Measurements from ENCODE around the gene CCDC54.

Gene CCDC54

DNA sequence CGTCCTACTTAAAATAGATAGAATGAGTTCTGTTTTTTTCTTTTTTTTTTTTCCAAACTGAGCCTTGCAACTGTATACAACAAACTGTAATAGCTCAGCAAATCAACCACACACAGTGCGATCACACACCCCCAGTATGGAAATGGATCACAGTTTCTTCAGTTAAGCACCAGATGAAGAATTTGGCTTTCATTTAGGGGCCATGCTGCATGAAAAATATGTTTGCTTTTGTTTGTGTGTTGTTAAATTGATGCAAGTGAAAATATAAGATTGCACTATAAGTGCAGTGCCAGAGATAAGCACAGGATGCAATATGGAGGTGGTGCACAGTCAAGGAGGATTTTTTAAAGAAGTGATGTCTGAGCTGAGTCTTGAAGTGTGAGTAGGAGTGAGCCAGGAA is 17.8 kb downstream of the CCDC54 start:
- no peak for DNase-seq

- DNase-seq = no peak
Observed at GRCh38 chr3:107401301-107401700, 24.1 kb downstream of the CCDC54 start.

GRCh38 chr3:107402214-107402613 is 25.0 kb downstream of the CCDC54 start:
- DNase-seq = no peak

- no peak for DNase-seq
Observed at GRCh38 chr3:107404727-107405469, 27.7 kb downstream of the CCDC54 start.

GRCh38 chr3:107407355-107407754 is 30.1 kb downstream of the CCDC54 start:
- DNase-seq = no peak

- no peak for DNase-seq
Observed at GRCh38 chr3:107408513-107408912, 31.3 kb downstream of the CCDC54 start.

DNA sequence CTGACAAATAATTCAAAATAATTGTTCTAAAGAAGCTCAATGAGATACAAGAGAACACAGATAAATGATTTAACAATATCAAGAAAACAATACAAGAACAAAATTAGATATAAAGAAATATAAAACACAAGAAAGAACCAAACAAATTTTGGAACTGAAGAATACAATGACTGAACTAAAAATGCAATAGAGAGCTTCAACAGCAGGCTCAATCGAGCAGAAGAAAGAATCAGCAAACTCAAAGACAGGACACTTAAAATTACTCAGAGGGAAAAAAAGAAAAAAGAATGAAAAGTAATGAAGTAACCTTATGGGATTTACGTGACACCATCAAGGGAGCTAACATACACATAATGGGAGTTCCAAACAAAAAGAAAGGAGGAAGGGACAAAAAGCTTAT is 32.1 kb downstream of the CCDC54 start:
- DNase-seq = no peak

GRCh38 chr3:107410606-107411005 is 33.4 kb downstream of the CCDC54 start:
- DNase-seq = no peak

DNA sequence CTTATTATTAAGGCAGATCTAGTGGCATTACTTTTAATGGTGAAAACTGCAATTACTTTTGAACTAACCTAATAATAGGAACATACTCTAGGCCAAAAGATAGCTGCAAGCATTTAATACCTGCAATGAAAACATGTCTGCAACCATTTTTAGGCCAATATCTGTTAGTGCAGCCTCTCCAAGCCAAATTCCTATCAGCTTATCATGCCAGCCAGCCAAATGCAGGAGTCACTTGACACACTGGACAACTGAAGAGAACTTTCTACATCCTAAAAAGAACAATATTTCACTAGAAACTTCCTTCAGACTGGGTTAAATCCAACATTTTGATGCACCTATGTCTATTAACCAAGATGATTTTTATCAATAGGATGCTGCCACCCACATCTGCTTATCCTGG is 33.8 kb downstream of the CCDC54 start:
- no peak for DNase-seq

DNA sequence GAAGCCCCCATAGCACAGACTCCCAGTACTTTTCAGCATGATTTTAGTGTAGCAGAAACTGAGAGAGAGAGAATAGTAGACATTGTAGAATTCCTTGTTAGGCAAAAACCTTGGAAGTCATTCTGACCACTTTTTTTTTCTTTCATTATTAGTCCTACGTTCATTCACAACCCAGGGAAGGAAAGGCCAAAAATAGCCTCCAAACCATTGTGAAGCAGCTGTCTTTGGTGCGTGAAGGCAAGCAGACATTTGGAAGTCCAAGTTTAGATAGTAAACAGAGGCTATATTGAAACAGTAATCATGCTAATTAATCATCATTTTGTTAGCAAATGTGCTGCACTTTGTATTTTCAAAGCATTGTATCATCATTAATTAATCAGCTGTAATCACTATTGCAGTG is 34.5 kb downstream of the CCDC54 start:
- no peak for DNase-seq

DNA sequence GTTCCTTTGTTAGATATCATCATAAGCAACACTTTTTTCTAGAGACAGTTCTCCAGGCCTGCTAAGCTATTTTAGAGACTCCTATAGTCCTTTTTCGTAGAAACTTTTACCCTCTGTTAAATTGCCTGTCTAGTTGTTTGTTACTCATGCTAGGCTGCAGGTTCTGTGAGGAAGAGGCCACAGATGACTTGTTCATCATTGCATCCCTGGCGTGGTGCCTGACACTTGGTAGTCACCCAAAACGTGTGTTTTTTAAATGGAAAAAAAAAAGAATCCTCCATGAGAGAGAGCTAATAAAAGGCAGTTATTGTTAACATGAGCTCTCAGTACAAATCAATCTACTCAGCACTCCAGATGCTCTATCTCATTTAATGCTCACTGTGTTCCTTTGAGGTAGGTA is 35.1 kb downstream of the CCDC54 start:
- DNase-seq = no peak

- DNase-seq = no peak
Observed at GRCh38 chr3:107413264-107413663, 36.0 kb downstream of the CCDC54 start.

DNA sequence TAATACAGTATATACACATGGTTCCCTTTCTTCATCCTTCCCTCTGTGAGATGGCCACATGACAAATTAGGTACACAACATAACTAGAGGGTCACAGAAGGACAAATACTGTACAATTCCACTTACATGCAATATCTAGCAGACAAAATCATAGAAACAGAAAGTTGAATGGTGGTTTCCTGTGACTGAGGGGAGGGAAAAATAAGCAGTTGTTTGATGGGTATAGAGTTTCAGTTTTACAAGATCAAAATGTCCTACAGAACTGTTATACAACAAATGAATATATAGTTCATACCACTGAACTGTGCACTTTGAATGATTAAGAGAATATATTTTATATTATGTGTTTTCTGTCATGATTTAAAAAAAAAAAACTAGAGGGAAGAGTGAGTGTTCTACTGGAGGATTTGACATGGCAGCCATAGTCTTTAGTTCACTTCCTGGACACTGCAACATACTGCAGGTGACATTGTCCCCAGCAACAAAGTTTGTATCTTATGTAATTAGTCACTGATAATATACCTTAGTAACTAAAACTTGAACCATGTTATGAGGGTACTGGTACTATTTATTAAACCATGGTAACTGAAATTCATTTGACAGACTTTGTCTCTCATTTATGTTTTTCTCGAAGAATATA is 37.2 kb downstream of the CCDC54 start:
- DNase-seq = no peak

DNA sequence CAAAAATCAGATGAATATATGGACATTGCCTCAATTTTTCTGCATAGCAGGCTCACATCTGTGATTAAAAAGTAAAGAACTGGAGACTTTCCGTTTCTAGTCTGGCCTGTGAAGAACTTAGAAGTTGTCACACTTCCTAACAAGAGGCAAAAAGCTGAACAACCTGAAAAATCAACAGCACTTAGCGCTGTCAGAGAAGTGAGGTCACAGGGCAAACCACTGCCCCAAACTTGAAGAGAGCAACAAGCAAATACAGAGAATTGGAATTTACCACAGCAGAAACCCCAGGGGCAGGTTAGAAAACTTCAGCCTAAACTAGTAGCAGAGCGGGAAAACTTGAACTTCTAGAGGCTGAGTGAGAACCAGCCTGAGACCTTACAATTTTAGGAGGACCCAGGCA is 38.9 kb downstream of the CCDC54 start:
- DNase-seq = no peak

DNA sequence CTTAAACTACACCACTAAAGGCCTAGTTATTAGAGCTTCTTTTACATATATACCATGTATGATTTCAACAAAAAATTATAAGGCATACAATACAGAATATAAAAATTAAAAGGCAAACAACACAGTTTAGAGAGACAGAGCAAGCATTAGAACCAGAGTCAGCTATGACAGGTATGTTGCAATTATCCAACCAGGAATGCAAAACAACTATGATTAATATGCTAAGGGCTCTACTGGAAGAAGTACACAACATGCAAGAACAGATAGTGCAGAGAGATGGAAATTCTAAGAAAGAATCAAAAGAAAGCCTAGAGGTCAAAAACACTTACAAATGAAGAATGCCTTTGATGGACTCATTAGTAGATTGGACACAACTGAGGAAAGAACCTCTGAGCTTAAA is 39.6 kb downstream of the CCDC54 start:
- DNase-seq = no peak

DNA sequence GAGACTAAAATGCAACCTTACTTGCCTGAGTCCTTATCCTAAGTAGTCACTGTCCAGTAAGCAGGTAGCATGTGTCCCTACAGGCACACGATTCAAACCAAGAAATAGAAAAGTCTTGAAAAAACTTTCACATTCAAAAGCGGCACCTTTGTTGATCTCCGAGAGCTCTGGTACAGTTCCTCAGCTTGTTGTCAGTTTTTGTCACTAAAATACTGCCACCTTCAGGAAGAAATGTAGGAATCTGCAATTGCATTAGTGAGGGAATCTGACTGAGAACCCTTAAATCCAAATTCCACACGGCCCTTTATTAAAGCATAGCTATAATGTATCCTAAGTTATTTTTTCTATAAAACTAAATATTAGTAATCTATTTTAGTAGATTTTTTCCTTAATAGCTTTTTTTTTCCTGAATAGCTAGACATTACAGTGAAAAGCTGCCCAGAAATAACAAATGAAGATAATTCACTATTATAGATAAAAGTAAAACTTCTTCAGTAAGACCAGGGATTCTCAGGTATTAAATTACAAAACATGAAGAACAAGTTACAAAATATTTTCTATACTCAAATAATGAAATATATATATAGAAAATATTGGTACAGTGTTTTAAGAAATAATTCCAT is 44.0 kb downstream of the CCDC54 start:
- DNase-seq = no peak

DNA sequence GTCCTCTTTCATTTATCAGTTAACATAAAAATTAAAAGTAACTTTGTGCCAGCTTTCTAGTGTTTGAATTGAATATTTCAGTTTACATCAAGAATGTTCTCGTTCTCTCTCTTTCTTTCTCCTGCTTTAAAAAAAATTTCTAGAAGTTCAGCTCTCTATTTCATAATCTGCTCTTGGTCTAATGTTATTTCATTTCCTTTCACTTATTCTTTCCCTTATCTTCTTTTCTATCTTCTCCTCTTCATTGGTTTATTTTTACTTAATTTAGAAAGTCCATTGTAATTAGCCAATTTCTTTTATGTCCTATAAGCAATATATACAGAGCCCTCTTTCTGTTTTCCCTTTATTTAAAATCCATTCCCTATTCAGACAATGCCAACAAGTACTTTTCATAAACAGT is 44.6 kb downstream of the CCDC54 start:
- DNase-seq = no peak

- no peak for DNase-seq
Observed at GRCh38 chr3:107425033-107425432, 47.8 kb downstream of the CCDC54 start.

DNA sequence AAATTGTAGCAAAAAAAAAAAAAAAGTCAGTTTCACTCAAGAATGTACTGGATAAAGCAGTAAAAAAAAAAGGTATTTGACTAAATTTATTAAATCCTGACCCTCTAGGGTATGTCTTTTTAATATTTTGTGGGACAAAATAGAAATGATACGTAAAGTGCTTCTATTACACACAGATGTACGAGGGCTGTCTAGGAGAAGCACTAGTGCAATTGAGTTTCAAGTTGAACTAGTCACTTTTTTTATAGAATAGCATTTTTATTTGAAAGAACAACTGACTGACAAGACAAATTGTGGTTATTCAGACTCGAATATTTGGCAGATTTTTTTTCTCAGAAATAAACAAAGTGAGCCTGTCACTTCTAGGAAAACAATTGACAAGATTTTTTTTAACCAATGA is 49.0 kb downstream of the CCDC54 start:
- DNase-seq = no peak
